Measurements from ENCODE around the gene RTEL1. TPM values are rescaled to one million over a fixed set of nuclear protein-coding genes. Genes with fewer than 3 reads are reported as not detected.

Gene RTEL1
- polyA plus RNA-seq, 1 donor: 11.0 TPM

DNA sequence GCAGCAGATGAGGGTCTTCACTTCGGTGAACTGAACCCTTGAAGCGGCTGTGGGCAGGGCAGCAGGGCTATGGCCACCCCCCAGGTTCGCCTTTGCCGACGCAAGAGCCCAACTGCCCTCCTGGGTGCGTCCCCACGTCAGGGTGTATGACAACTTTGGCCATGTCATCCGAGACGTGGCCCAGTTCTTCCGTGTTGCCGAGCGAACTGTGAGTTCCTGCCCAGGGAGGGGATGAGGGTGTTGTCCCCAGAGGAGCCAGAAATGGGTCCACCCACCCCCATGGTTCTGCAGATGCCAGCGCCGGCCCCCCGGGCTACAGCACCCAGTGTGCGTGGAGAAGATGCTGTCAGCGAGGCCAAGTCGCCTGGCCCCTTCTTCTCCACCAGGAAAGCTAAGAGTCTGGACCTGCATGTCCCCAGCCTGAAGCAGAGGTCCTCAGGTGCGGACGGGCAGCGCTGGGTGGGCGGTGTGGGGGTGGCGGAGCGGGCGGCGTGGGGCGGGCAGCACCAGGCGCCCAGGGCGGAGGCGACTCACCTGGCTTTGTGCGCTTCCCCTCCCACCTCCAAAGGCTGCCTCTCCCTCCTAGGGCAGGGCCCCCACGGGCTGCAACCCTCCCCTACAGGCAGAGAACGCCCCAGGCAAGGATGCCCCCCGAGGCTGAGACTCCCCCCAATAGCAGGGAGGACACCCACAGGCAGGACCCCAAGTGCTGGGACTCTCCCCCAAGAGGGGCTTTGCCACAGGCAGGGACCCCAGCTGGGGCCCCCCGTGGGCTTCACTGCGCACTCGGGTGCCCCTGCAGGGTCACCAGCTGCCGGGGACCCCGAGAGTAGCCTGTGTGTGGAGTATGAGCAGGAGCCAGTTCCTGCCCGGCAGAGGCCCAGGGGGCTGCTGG lies 32.1 kb downstream of the RTEL1 start:
- no peak for DNase-seq (ENCODE audit: low read depth)

DNA sequence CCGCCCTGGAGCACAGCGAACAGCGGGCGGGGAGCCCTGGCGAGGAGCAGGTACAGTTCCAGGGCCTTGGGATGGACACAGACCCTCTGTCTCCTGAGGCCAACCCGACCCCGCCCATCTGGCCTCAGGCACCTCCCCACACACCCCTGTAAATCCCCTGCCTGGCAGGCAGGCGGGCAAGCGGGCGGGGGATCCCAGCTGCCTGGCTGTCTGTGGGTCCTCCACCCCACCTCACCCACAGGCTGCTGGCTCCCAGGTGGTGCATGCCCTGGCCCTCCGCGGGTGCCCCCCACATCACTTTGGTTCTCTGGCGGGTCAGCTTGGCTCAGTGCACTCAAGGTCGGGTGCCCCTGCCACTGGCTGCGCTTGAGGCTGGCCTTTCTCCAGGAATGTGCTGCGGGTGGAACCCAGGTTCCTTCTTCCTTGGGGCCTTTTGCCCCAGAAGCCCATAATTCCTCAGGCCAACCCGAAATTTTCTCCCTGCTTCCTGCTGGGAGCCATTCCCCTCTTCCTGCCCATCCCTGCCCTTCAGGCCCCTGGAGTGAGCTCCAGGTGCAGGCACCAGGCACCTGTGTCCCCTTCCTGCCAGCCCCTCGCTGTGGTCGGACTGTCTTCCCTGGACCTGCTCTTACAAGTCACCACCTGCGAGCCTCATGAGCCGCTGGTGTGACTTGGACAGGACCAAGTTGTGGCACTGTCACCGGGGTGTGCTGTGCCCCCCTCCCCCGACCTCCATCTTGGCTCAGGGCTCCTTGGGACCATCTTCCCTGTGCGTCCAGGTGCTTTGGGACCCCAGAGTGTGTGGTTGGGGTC lies 33.0 kb downstream of the RTEL1 start:
- no peak for DNase-seq (ENCODE audit: low read depth)

DNA sequence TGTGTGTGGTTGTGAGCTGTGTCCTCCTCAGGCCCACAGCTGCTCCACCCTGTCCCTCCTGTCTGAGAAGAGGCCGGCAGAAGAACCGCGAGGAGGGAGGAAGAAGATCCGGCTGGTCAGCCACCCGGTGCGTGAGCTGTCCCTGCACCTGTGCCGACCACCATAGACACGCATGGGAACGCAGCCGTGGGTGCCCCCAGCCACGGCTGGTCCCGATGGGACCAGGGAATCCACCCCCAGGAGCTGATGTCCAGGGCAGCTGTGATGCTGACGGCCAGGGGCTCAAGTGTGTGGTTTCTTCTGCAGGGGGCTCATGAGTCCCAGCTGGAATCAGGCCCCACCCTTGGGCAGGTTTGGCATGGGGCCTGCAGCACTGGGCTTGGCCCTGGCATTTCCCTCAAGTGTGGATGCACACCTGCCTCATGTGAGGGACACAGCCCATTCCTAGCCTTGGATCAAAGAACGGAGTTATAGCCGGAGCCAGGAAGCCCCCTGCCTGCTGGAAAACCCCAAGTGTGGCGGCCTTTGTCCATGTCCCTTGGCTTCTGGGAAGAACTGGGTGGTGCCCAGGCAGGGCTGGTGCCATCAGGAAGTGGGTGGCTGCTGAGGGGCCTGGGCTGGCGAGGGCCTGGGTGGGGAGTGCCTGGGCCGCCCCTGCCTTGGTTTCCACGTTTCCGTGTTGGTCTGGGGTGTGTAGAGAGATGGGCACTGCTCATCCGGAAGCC lies 33.8 kb downstream of the RTEL1 start:
- no peak for DNase-seq (ENCODE audit: low read depth)

DNA sequence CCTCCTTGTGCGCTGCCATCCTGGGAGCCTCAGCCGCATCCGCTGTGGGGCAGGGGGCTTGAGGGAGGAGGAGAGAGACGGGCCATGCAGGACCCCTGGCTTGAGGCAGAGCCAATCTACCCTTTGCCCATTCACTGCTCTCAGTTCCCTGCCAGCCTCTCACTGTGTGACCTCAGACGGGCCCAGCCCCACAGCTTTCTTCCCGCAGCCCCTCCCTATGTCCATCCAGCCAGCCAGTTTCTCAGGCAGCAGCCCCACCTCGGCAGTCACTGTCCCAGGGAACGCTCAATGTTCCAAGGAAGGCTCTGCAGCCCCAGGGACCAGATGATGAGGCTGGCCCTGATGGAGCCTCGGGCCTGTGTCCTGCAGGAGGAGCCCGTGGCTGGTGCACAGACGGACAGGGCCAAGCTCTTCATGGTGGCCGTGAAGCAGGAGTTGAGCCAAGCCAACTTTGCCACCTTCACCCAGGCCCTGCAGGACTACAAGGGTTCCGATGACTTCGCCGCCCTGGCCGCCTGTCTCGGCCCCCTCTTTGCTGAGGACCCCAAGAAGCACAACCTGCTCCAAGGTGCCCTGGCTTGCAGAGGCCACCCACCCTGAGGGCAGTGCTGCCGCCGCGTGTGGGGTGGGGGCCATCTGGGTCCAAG lies 34.4 kb downstream of the RTEL1 start:
- DNase-seq (ENCODE audit: low read depth): no peak

DNA sequence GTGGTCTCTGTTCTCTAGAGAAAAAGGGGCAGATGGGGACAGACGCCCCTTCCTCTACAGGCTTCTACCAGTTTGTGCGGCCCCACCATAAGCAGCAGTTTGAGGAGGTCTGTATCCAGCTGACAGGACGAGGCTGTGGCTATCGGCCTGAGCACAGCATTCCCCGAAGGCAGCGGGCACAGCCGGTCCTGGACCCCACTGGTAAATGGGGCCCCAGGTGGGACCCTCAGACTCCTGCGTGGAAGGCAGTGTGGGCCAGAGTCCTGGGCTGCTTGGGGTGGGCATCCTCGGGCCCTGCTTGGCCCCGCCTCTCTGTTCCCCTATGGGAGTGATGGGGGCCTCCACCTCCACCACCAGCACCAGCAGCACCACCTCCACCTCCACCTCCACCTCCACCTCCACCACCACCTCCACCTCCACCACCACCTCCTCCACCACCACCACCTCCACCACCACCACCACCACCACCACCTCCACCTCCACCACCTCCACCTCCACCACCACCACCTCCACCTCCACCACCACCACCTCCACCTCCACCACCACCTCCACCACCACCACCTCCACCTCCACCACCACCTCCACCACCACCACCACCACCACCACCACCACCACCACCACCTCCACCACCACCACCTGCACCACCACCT lies 35.1 kb downstream of the RTEL1 start:
- DNase-seq (ENCODE audit: low read depth): no peak

DNA sequence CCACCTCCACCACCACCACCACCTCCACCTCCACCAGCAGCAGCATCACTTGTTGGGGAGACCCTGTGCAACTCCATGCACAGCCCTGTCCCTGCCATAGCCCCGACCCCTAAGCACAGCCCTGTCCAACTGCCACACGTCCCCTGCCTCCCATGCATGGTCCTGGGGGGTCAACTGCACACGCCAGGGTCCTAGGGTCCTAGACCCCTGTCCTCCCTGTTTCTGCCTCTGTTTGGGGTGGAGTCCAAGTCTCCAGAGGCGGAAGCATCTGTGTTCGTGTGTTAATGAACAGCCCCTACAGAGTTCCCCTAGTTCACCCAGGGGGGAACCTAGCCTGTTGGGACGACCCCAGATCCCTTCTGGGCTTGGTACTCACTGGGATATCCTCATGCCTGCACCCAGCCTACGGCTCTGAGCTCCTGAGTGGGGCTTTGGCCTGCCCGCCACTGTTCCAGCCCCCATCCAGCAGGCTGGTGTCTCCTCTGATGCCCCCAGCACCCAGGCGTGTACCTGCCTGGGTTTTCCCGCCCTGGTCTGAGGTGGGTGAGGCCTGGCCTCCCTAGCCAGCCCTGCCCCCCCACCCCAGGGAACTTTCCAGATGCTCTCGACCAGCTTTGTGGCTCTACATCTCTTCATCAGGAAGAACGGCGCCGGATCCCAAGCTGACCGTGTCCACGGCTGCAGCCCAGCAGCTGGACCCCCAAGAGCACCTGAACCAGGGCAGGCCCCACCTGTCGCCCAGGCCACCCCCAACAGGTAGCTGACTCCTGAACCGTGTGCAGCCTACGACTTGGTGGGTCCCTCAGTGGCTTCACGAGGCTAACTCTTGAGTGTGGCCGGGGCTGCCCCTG lies 35.8 kb downstream of the RTEL1 start:
- no peak for DNase-seq (ENCODE audit: low read depth)

DNA sequence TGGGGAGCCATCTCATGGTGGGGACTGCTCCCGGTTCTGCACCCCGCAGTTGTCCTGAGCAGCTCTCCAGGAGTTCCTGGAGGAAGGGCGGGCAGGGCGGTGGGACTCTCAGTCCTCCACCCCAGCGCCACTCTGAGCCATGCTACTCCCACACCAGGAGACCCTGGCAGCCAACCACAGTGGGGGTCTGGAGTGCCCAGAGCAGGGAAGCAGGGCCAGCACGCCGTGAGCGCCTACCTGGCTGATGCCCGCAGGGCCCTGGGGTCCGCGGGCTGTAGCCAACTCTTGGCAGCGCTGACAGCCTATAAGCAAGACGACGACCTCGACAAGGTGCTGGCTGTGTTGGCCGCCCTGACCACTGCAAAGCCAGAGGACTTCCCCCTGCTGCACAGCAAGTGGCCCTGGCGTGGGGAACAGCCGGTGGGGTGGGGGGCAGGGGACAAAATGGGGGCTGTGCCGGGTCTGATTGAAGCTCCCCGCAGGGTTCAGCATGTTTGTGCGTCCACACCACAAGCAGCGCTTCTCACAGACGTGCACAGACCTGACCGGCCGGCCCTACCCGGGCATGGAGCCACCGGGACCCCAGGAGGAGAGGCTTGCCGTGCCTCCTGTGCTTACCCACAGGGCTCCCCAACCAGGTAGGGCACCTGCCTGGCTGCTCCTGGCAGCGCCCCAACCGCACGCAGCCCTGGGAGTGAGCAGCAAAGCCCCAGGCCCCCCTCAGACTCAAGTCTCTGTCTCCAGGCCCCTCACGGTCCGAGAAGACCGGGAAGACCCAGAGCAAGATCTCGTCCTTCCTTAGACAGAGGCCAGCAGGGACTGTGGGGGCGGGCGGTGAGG lies 36.7 kb downstream of the RTEL1 start:
- DNase-seq (ENCODE audit: low read depth): no peak

DNA sequence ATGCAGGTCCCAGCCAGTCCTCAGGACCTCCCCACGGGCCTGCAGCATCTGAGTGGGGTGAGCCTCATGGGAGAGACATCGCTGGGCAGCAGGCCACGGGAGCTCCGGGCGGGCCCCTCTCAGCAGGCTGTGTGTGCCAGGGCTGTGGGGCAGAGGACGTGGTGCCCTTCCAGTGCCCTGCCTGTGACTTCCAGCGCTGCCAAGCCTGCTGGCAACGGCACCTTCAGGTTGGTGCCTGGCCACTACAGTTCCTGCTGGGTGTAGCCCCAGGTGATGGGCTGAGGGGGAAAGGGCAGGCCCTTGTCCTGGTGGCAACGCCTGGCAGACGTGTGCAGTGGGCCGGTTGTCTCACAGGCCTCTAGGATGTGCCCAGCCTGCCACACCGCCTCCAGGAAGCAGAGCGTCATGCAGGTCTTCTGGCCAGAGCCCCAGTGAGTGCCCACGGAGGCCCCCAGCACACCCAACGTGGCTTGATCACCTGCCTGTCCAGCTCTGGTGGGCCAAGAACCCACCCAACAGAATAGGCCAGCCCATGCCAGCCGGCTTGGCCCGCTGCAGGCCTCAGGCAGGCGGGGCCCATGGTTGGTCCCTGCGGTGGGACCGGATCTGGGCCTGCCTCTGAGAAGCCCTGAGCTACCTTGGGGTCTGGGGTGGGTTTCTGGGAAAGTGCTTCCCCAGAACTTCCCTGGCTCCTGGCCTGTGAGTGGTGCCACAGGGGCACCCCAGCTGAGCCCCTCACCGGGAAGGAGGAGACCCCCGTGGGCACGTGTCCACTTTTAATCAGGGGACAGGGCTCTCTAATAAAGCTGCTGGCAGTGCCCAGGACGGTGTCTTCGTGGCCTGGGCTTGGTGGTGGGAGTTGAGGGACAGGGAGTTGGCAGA lies 37.6 kb downstream of the RTEL1 start:
- no peak for DNase-seq (ENCODE audit: low read depth)

DNA sequence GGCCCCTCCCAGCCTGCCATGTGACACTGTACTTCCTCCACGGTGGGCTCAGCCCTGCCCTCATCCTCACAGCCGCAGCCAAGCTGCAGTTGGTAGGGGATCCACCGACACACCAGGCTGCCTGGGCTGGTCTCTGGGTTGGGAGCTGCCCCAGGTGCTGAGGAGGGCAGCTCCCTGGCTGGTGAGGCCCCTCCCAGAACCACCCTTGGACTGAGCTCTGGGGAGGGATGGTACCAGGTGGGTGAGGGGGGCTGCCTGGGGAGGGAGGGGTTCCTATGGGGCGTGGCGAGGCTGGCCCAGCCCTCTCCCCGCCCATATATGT lies 38.2 kb downstream of the RTEL1 start:
- DNase-seq (ENCODE audit: low read depth): no peak

DNA sequence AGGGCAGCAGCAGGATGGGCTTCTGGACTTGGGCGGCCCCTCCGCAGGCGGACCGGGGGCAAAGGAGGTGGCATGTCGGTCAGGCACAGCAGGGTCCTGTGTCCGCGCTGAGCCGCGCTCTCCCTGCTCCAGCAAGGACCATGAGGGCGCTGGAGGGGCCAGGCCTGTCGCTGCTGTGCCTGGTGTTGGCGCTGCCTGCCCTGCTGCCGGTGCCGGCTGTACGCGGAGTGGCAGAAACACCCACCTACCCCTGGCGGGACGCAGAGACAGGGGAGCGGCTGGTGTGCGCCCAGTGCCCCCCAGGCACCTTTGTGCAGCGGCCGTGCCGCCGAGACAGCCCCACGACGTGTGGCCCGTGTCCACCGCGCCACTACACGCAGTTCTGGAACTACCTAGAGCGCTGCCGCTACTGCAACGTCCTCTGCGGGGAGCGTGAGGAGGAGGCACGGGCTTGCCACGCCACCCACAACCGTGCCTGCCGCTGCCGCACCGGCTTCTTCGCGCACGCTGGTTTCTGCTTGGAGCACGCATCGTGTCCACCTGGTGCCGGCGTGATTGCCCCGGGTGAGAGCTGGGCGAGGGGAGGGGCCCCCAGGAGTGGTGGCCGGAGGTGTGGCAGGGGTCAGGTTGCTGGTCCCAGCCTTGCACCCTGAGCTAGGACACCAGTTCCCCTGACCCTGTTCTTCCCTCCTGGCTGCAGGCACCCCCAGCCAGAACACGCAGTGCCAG lies 38.7 kb downstream of the RTEL1 start, which contains the start of gene TNFRSF6B:
Gene TNFRSF6B (plus strand): TSS at position 25 of the 729 bp plus-strand sequence. CDS start 116 bp downstream, at position 141.
- DNase-seq (ENCODE audit: low read depth): no peak

DNA sequence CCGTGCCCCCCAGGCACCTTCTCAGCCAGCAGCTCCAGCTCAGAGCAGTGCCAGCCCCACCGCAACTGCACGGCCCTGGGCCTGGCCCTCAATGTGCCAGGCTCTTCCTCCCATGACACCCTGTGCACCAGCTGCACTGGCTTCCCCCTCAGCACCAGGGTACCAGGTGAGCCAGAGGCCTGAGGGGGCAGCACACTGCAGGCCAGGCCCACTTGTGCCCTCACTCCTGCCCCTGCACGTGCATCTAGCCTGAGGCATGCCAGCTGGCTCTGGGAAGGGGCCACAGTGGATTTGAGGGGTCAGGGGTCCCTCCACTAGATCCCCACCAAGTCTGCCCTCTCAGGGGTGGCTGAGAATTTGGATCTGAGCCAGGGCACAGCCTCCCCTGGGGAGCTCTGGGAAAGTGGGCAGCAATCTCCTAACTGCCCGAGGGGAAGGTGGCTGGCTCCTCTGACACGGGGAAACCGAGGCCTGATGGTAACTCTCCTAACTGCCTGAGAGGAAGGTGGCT lies 39.3 kb downstream of the RTEL1 start:
- DNase-seq (ENCODE audit: low read depth): no peak

DNA sequence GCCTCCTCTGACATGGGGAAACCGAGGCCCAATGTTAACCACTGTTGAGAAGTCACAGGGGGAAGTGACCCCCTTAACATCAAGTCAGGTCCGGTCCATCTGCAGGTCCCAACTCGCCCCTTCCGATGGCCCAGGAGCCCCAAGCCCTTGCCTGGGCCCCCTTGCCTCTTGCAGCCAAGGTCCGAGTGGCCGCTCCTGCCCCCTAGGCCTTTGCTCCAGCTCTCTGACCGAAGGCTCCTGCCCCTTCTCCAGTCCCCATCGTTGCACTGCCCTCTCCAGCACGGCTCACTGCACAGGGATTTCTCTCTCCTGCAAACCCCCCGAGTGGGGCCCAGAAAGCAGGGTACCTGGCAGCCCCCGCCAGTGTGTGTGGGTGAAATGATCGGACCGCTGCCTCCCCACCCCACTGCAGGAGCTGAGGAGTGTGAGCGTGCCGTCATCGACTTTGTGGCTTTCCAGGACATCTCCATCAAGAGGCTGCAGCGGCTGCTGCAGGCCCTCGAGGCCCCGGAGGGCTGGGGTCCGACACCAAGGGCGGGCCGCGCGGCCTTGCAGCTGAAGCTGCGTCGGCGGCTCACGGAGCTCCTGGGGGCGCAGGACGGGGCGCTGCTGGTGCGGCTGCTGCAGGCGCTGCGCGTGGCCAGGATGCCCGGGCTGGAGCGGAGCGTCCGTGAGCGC lies 39.9 kb downstream of the RTEL1 start:
- DNase-seq (ENCODE audit: low read depth): no peak

DNA sequence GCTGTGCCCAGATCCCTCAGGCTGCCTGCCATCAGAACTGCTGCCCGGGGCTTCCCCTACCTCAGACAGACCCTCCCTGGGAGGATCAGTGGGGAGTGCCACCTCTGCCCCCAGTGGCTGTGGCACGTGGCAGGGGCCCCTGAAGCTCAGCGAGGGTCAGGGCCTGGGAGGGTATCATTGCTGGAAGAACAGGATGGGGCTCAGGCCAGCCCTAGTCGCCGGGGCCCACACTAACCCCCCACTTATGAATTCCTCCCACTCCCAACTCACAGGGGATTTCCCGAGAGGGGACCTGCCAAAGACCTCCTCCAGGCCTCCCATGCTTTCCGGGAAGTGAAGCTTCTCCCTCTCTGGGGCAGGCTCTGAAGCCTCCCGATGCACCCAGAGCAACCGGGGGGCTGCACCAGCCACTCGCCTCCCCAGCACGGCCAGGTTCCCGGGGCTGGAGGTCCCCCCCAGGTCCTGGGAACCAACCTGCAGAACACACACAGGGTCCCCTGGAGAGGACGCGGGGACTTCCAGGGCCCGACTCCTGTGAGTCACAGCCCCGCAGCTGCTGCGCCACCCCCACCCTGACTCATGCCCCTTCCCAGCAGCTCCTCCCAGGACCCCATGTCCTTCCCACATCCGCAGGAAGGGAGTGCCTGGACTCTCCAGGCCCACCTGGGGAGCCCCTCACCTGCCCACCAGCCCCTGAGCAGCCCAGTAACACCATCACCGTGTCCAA lies 40.8 kb downstream of the RTEL1 start:
- DNase-seq (ENCODE audit: low read depth): no peak

DNA sequence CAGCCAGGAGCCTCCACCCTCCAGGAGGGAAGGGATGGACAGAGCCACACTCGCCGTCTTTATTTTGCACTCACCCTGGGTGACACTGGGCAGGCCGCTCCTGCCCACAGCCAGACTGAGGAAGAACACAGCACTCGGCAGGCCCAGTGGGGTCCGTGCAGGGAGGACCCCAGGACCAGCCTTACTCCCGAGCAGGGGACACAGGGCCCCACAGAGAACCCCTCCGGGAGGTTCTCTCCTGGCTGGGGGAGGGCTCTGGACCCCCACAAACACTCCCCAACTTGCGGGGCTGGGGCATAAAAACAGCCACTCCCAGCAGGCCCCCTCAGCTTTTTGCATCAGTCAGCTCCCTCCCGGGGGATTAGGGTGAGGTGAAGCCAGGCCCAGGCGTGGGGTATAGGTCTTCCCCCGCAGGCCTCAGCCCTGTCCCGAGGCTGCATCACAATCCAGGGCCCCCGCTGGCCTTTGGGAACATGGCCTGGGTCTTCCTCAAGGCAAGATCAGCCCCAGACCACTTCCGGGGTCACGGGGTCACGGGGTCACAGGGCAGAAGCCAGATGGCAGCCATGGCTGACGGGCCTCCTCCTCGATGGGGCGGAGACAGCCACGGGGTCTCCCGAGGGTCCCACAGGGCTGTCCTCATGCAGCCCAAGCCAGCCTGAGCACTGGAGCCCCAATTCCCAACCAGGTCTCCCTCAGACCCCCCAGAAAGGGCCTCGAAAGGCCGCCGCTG lies 41.5 kb downstream of the RTEL1 start:
- no peak for DNase-seq (ENCODE audit: low read depth)
